Body of pancreas (tissue), 4 donors: Measurements from ENCODE around the gene OR52H1. TPM values are rescaled to one million over a fixed set of nuclear protein-coding genes. Genes with fewer than 3 reads are reported as not detected.

Source experiments
- ATAC-seq: fragments of 150-250 bp; one replicate; pipeline ENCODE4 v1.9.1; 2016
- DNase-seq, 4 donors: peaks; one replicate each; pipeline ENCODE4 v3.0.0-alpha.2; 2019
- H3K27ac ChIP-seq, 4 donors: fragments of 200-600 bp; sonication (generic); 1 replicate in 3 of 4; 2 replicates in 1 of 4; pipeline versions ENCODE4 v1.5.1 to v1.6.1; 2016 to 2019; ENCODE audit warnings: mild to moderate bottlenecking in 1 of 4, mixed read lengths in 1 of 4, moderate library complexity in 1 of 4
- H3K27me3 ChIP-seq, 2 donors: fragments of 200-600 bp; sonication (generic); one replicate each; pipeline ENCODE4 v1.6.0; 2016; ENCODE audit warnings: mild to moderate bottlenecking in 1 of 2
- H3K36me3 ChIP-seq, 2 donors: fragments of 200-600 bp; sonication (generic); replicated peaks in 1 of 2; 2 replicates each; pipeline ENCODE4 v1.5.1; 2016; ENCODE audit warnings: low read depth in 2 of 2; ENCODE audit not compliant: insufficient read depth in 1 of 2
- H3K4me1 ChIP-seq: fragments of 200-600 bp; sonication (generic); one replicate; pipeline ENCODE4 v1.6.0; 2016
- H3K4me3 ChIP-seq, 2 donors: fragments of 200-600 bp; sonication (generic); 1 replicate in 1 of 2; 2 replicates in 1 of 2; pipeline ENCODE4 v1.5.1; 2016 to 2019
- H3K9me3 ChIP-seq, 3 donors: fragments of 200-600 bp; sonication (generic); 1 replicate in 2 of 3; 2 replicates in 1 of 3; pipeline ENCODE4 v1.5.1; 2016
- POLR2A ChIP-seq, 3 donors: fragments of 450-650 bp; IDR thresholded peaks; one replicate each; pipeline ENCODE4 v1.6.1; 2016; ENCODE audit warnings: antibody characterized with exemption in 3 of 3, mild to moderate bottlenecking in 2 of 3
- WGBS, 2 donors: methylation state at CpG; one replicate each; pipeline ENCODE4 v1.1.5; 2017; 5-methylcytosine and 5-hydroxymethylcytosine counted together
- intact Hi-C: fragments of 100-400 bp; cut with DNase I; formaldehyde crosslinking; loops from one replicate; pipeline ENCODE4 v1.15.1; 2023
- total RNA-seq, 2 donors: library from RNA; depleted of rRNA; stranded (reverse); fragments of >200 nt; gene quantifications; one replicate each; pipeline ENCODE4 v1.1.0, GENCODE V29; 2016
- TF ChIP-seq, protein P1 (sequence below), 7 experiments: fragments of 450-650 bp in 4 of 7; fragments of 200-600 bp in 3 of 7; sonication (generic) in 3 of 7; IDR thresholded peaks; one replicate each; pipeline ENCODE4 v1.5.1; 2016 to 2019; ENCODE audit warnings: antibody characterized with exemption in 7 of 7

The OR52H1 gene
- total RNA-seq, 2 donors from 2014 or later: 0.78 to 5.9 TPM

GRCh38 chr11:5524756-5525155, 23.6 kb downstream of the OR52H1 start:
- no peaks in the 10 kb centered on the region for H3K4me1 ChIP-seq
- H3K27ac ChIP-seq: no peak overlapping the region
- H3K9me3 ChIP-seq: no peaks in the 10 kb centered on the region
- ATAC-seq (no peak), DNase-seq (no peak)
- intact Hi-C loops: no loop called here
- no peaks in the 10 kb centered on the region for H3K36me3 ChIP-seq
- no peak overlapping the region for H3K4me3 ChIP-seq
- H3K27me3 ChIP-seq: no peaks in the 10 kb centered on the region
- 53 to 73% methylated on average over 3 of the region's 3 CpGs for WGBS, 2 donors
- no peak for TF ChIP-seq POLR2A (IDR thresholded peaks at IDR 0.05)
- TF ChIP-seq, protein P1, sequence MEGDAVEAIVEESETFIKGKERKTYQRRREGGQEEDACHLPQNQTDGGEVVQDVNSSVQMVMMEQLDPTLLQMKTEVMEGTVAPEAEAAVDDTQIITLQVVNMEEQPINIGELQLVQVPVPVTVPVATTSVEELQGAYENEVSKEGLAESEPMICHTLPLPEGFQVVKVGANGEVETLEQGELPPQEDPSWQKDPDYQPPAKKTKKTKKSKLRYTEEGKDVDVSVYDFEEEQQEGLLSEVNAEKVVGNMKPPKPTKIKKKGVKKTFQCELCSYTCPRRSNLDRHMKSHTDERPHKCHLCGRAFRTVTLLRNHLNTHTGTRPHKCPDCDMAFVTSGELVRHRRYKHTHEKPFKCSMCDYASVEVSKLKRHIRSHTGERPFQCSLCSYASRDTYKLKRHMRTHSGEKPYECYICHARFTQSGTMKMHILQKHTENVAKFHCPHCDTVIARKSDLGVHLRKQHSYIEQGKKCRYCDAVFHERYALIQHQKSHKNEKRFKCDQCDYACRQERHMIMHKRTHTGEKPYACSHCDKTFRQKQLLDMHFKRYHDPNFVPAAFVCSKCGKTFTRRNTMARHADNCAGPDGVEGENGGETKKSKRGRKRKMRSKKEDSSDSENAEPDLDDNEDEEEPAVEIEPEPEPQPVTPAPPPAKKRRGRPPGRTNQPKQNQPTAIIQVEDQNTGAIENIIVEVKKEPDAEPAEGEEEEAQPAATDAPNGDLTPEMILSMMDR (IDR thresholded peaks at IDR 0.05): no peak

- TF ChIP-seq, protein P1 (IDR thresholded peaks at IDR 0.05): no peak
- no peak for TF ChIP-seq POLR2A (IDR thresholded peaks at IDR 0.05)
- H3K27ac ChIP-seq: no peak overlapping the region
- ATAC-seq (no peak), DNase-seq (no peak)
- H3K4me3 ChIP-seq: no peak overlapping the region
- no peaks in the 10 kb centered on the region for H3K36me3 ChIP-seq
- WGBS, 2 donors: 88 to 96% methylated on average over 2 of the region's 2 CpGs
- no peaks in the 10 kb centered on the region for H3K4me1 ChIP-seq
- intact Hi-C loops: no loop called here
- no peaks in the 10 kb centered on the region for H3K9me3 ChIP-seq
- no peaks in the 10 kb centered on the region for H3K27me3 ChIP-seq
Observed at GRCh38 chr11:5522308-5522707, 26.0 kb downstream of the OR52H1 start.

- no peaks in the 10 kb centered on the region for H3K4me1 ChIP-seq
- 89 to 91% methylated on average over 4 of the region's 4 CpGs for WGBS, 2 donors
- no peaks in the 10 kb centered on the region for H3K36me3 ChIP-seq
- H3K9me3 ChIP-seq: no peaks in the 10 kb centered on the region
- intact Hi-C loops: no loop called here
- DNase-seq (no peak), ATAC-seq (no peak)
- no peak overlapping the region for H3K27ac ChIP-seq
- no peak overlapping the region for H3K4me3 ChIP-seq
- H3K27me3 ChIP-seq: no peaks in the 10 kb centered on the region
- TF ChIP-seq, protein P1 (IDR thresholded peaks at IDR 0.05): no peak
- TF ChIP-seq POLR2A (IDR thresholded peaks at IDR 0.05): no peak
Observed at GRCh38 chr11:5521540-5521939, 26.8 kb downstream of the OR52H1 start.

GRCh38 chr11:5516599-5516998, 31.7 kb downstream of the OR52H1 start, which contains the start of gene UBQLNL:
Gene UBQLNL, minus strand, starts transcription at chr11:5516699. Its CDS starts 258 bp downstream, at chr11:5516441.
- no peaks in the 10 kb centered on the region for H3K27me3 ChIP-seq
- ATAC-seq (no peak), DNase-seq (no peak)
- H3K4me3 ChIP-seq: no peak within 1 kb of the TSS
- WGBS, 2 donors: 88 to 91% methylated on average over 2 of the region's 2 CpGs
- TF ChIP-seq POLR2A (IDR thresholded peaks at IDR 0.05): no peak
- TF ChIP-seq, protein P1 (IDR thresholded peaks at IDR 0.05): no peak
- intact Hi-C loops: no loop called here
- H3K36me3 ChIP-seq: no peaks in the 10 kb centered on the region
- H3K27ac ChIP-seq: no peak within 1 kb of the TSS
- no peaks in the 10 kb centered on the region for H3K9me3 ChIP-seq
- H3K4me1 ChIP-seq: no peaks in the 10 kb centered on the region

GRCh38 chr11:5514841-5515240, 33.5 kb downstream of the OR52H1 start:
- Histone ChIP-seq H3K27ac (no peak overlapping the region), H3K4me3 (no peak overlapping the region), H3K9me3 (no peaks in the 10 kb centered on the region), H3K36me3 (no peaks in the 10 kb centered on the region), H3K4me1 (no peaks in the 10 kb centered on the region), H3K27me3 (no peaks in the 10 kb centered on the region)
- no peak for ATAC-seq
- no peak for TF ChIP-seq POLR2A (IDR thresholded peaks at IDR 0.05)
- TF ChIP-seq, protein P1 (IDR thresholded peaks at IDR 0.05): no peak
- intact Hi-C loops: no loop called here
- no peak for DNase-seq
